SK-N-SH (cell line): ENCODE measurements around the gene UCK2. TPM values are rescaled to one million over a fixed set of nuclear protein-coding genes. Genes with fewer than 3 reads are reported as not detected.

ENCODE experiments used
- CTCF ChIA-PET: fragments of 300-600, 350-600 bp; formaldehyde crosslinking; extraction: SDS; loops from one replicate; lab custom pipeline; 2021; lab: Yijun Ruan, JAX
- POLR2A ChIA-PET: fragments of 350-600 bp; sonication (Branson Sonifier 250); formaldehyde crosslinking; extraction: SDS; loops from one replicate; lab custom pipeline; 2020; ENCODE audit warnings: antibody characterized with exemption, inconsistent platforms; lab: Yijun Ruan, JAX
- DNase-seq: peaks from one replicate; pipeline ENCODE4 v3.0.0; 2012
- H2AFZ ChIP-seq: fragments of 200-600 bp; sonication (generic); 2 replicates; pipeline ENCODE4 v1.8.1; 2016; ENCODE audit warnings: antibody characterized with exemption, mild to moderate bottlenecking, low read depth
- H3F3A ChIP-seq: fragments of 200-600 bp; sonication (generic); replicated peaks from 2 replicates; pipeline ENCODE3; 2016; ENCODE audit warnings: antibody characterized with exemption, mild to moderate bottlenecking; ENCODE audit not compliant: insufficient read depth
- H3K27ac ChIP-seq, 2 experiments: fragments of 200-500 bp in 1 of 2; fragments of 200-600 bp in 1 of 2; sonication (Bioruptor generic) in 1 of 2; sonication (generic), shearing (Covaris generic) in 1 of 2; 2 replicates each; pipeline versions ENCODE4 v1.5.1 to v1.6.1; 2014 to 2016; ENCODE audit warnings: low read depth in 2 of 2, inconsistent platforms in 1 of 2, low read length in 1 of 2, mild to moderate bottlenecking in 1 of 2, mixed read lengths in 1 of 2
- H3K27me3 ChIP-seq: fragments of 200-600 bp; sonication (generic), shearing (Covaris generic); 2 replicates; pipeline ENCODE4 v1.6.1; 2016; ENCODE audit warnings: mixed run types; ENCODE audit not compliant: insufficient read depth
- H3K36me3 ChIP-seq, 2 experiments: fragments of 200-500 bp in 1 of 2; fragments of 200-600 bp in 1 of 2; sonication (Bioruptor generic) in 1 of 2; sonication (generic) in 1 of 2; replicated peaks in 1 of 2; 2 replicates each; pipeline versions ENCODE3 to v1.5.1; 2014 to 2016; ENCODE audit warnings: low read length in 1 of 2, mild to moderate bottlenecking in 1 of 2; ENCODE audit not compliant: insufficient read depth in 2 of 2, control insufficient read depth in 1 of 2
- H3K4me1 ChIP-seq, 2 experiments: fragments of 200-500 bp in 1 of 2; fragments of 200-600 bp in 1 of 2; sonication (Bioruptor generic) in 1 of 2; sonication (generic), shearing (Covaris generic) in 1 of 2; 2 replicates each; pipeline versions ENCODE4 v1.5.1 to v1.6.1; 2014 to 2016; ENCODE audit warnings: low read depth in 1 of 2, low read length in 1 of 2, mixed run types in 1 of 2; ENCODE audit not compliant: insufficient read depth in 2 of 2, control insufficient read depth in 1 of 2
- H3K4me2 ChIP-seq: fragments of 200-600 bp; sonication (generic), shearing (Covaris generic); 2 replicates; pipeline ENCODE4 v1.6.1; 2017; ENCODE audit warnings: mixed run types
- H3K4me3 ChIP-seq, 2 experiments: fragments of 200-500 bp in 1 of 2; fragments of 200-600 bp in 1 of 2; sonication (Bioruptor generic) in 1 of 2; sonication (generic), shearing (Covaris generic) in 1 of 2; 2 replicates each; pipeline versions ENCODE4 v1.5.1 to v1.8.1; 2014 to 2016; ENCODE audit warnings: low read depth in 2 of 2, inconsistent platforms in 1 of 2, low read length in 1 of 2, mild to moderate bottlenecking in 1 of 2, mixed read lengths in 1 of 2, moderate library complexity in 1 of 2
- H3K79me2 ChIP-seq: fragments of 200-600 bp; sonication (generic); 2 replicates; pipeline ENCODE4 v1.8.1; 2017; ENCODE audit warnings: mild to moderate bottlenecking; ENCODE audit not compliant: insufficient read depth
- H3K9ac ChIP-seq: fragments of 200-600 bp; sonication (generic); 2 replicates; pipeline ENCODE4 v1.6.1; 2017; ENCODE audit warnings: mixed run types
- H3K9me2 ChIP-seq: fragments of 200-600 bp; sonication (generic); 2 replicates; pipeline ENCODE4 v1.6.1; 2017; ENCODE audit warnings: mixed run types
- H3K9me3 ChIP-seq: fragments of 200-600 bp; sonication (generic); 2 replicates; pipeline ENCODE4 v1.6.1; 2017; ENCODE audit warnings: mixed run types, mild to moderate bottlenecking, moderate library complexity
- H4K20me1 ChIP-seq: fragments of 200-600 bp; sonication (generic); 2 replicates; pipeline ENCODE4 v1.6.1; 2017; ENCODE audit warnings: mild to moderate bottlenecking, mixed run types; ENCODE audit not compliant: insufficient read depth
- FOXM1 ChIP-seq: IDR thresholded peaks from 2 replicates; pipeline ENCODE4 v1.4.0; 2012; ENCODE audit warnings: low read depth, mild to moderate bottlenecking
- JUND ChIP-seq: IDR thresholded peaks from 2 replicates; pipeline ENCODE4 v1.4.0; 2012
- MEF2A ChIP-seq: IDR thresholded peaks from 2 replicates; pipeline ENCODE4 v1.4.0; 2012; ENCODE audit warnings: low read depth, borderline replicate concordance
- PBX3 ChIP-seq: IDR thresholded peaks from 2 replicates; pipeline ENCODE4; 2012
- TCF12 ChIP-seq: IDR thresholded peaks from 2 replicates; pipeline ENCODE4 v1.4.0; 2012
- ZBTB33 ChIP-seq: IDR thresholded peaks from 2 replicates; pipeline ENCODE4 v1.4.0; 2012; ENCODE audit warnings: low read depth, borderline replicate concordance
- WGBS: methylation state at CpG from one replicate; pipeline ENCODE4 v1.1.6; 2017; ENCODE audit warnings: low lambda C conversion rate; 5-methylcytosine and 5-hydroxymethylcytosine counted together
- polyA plus RNA-seq, 3 experiments: library from polyadenylated mRNA; depleted of rRNA; stranded (reverse); fragments of >200 nt; gene quantifications; 2 replicates each; pipeline ENCODE4 v1.2.3, GENCODE V29; 2012

Gene UCK2
- polyA plus RNA-seq, 1 of the 3 experiments (the other 2 are of a cell fraction) = 53.7 TPM

DNA sequence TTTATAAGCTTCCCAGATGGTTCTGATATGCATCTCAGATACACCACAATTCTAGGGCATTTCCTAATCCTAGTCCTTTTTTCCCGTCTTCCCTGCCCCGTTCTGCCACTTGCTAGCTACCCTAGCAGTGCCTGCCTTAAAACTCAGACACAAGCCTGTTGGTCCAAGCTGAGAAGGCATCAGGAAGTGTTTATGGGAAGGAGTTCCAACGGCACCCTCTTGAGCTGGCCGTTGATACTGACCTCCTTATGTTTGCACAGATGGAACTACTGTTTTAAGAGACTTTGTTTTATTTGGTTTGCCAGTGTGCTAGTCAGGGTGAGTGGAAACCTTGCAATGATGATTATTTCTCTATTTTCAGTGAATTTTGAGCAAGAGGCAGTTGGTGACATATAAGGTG is 67.2 kb downstream of the UCK2 start:
- Histone ChIP-seq H4K20me1 (no peaks in the 10 kb centered on the region), H3K27ac (no peak overlapping the region; a peak in 1 of 4 replicates), H3K36me3 (peaks cover 7 to 36% of the 10 kb centered on the region in 2 experiments), H2AFZ (no peak overlapping the region), H3K27me3 (no peaks in the 10 kb centered on the region), H3F3A (peaks cover 19% of the 10 kb centered on the region), H3K4me3 (no peak overlapping the region), H3K9me2 (no peaks in the 10 kb centered on the region), H3K9ac (no peak overlapping the region), H3K9me3 (no peaks in the 10 kb centered on the region), H3K4me2 (no peak overlapping the region), H3K4me1 (peaks cover 34 to 46% of the 10 kb centered on the region in 2 experiments), H3K79me2 (peaks cover 12% of the 10 kb centered on the region; the same call in 1 of the 2 replicates)
- WGBS = 80% methylated on average over 4 of the region's 4 CpGs
- ChIA-PET POLR2A (interaction anchor here (0.6 to 1.9 kb wide), 2 partner anchors 12 to 65 kb away, joined by 3 to 7 read pairs; no protein-coding TSS in a partner anchor), CTCF (interaction anchor here (1.5 kb wide), 1 partner anchor 9 kb away, joined by 6 read pairs; no protein-coding TSS in a partner anchor)
- TF ChIP-seq JUND (no peak), TCF12 (no peak), MEF2A (no peak), ZBTB33 (no peak)
- no peak for DNase-seq

GRCh38 chr1:165895451-165895871 is 68.0 kb downstream of the UCK2 start:
- no peaks in the 10 kb centered on the region for H3K9me2 ChIP-seq
- 53% methylated on average over 5 of the region's 5 CpGs for WGBS
- CTCF ChIA-PET = interaction anchor here (1.3 to 1.5 kb wide), 2 partner anchors 8 to 25 kb away, joined by 5 to 6 read pairs; no protein-coding TSS in a partner anchor
- no peak for DNase-seq
- H4K20me1 ChIP-seq = no peaks in the 10 kb centered on the region
- H3F3A ChIP-seq = peaks cover 19% of the 10 kb centered on the region
- POLR2A ChIA-PET = interaction anchor here (1.9 kb wide), 1 partner anchor 66 kb away, joined by 7 read pairs; no protein-coding TSS in a partner anchor
- H3K27ac ChIP-seq = peak overlapping the region; percentile 20 to 81; a peak in 3 of 4 replicates
- H3K4me1 ChIP-seq = peaks cover 35 to 47% of the 10 kb centered on the region in 2 experiments
- H3K27me3 ChIP-seq = no peaks in the 10 kb centered on the region
- H3K9me3 ChIP-seq = no peaks in the 10 kb centered on the region
- peaks cover 7 to 33% of the 10 kb centered on the region in 2 experiments for H3K36me3 ChIP-seq
- H3K4me2 ChIP-seq = no peak overlapping the region
- H3K9ac ChIP-seq = no peak overlapping the region
- H3K4me3 ChIP-seq = no peak overlapping the region
- TF ChIP-seq JUND = no peak
- no peak for TF ChIP-seq FOXM1
- TF ChIP-seq ZBTB33 = no peak
- TF ChIP-seq MEF2A = no peak
- TF ChIP-seq PBX3 = no peak
- TF ChIP-seq TCF12 = peak; percentile 53
- H2AFZ ChIP-seq = no peak overlapping the region
- H3K79me2 ChIP-seq = peaks cover 17% of the 10 kb centered on the region; the same call in 1 of the 2 replicates
